Heart left ventricle (tissue), 13 donors: Measurements from ENCODE around the gene SERPINE3.

Source experiments
- CTCF ChIP-seq, 12 donors: fragments of 200-600 bp; sonication (generic) in 4 of 12; IDR thresholded peaks; one replicate each; pipeline versions ENCODE4 v1.5.0 to v1.8.0; 2018 to 2022; ENCODE audit warnings: antibody characterized with exemption in 12 of 12, mild to moderate bottlenecking in 5 of 12
- POLR2A ChIP-seq, 2 donors: fragments of 450-650 bp; IDR thresholded peaks; one replicate each; pipeline ENCODE4 v1.6.1; 2017; ENCODE audit warnings: antibody characterized with exemption in 2 of 2, mild to moderate bottlenecking in 2 of 2, moderate library complexity in 2 of 2
- donor health status: ischemic (EF 13 %, LVEDD 7.1; RV severe dilation, severe dysfunction).
- donor health status: DM: no; HTN: yes; CAD: no.
- donor health status: DM: no; HTN: no; CAD: no.
- donor health status: ischemic (EF 25% LVEDD 6.9; RV normal size, moderate dysfunction).
- donor health status: ischemic (EF 25% LVEDD 5.7; RV mildly dilated, moderate dysfunction).
- donor health status: ischemic (EF 35%, LVEDD 5.7; RV mildly dilated, moderate dysfunction).
- donor health status: nonischemic (EF 11% LVEDD 7.7; RV severe dilation, severe dysfunction).
- donor health status: DM: yes; HTN: yes; CAD: no.
- donor health status: PGD.
- donor health status: ischemic (EF 29% LVEDD 5.4; RV normal size, mild dysfunction).
- donor health status: nonischemic (EF 23%, LVEDD 6.1; RV moderate dilation, normal function).

GRCh38 chr13:51333826-51334225 is 5.7 kb upstream of the SERPINE3 start:
- TF ChIP-seq POLR2A (IDR thresholded peaks at IDR 0.05) (no peak), CTCF (IDR thresholded peaks at IDR 0.05) (no peak)
